Endothelial cell of umbilical vein (primary cell): Measurements from ENCODE around the gene MROH8. TPM values are rescaled to one million over a fixed set of nuclear protein-coding genes. Genes with fewer than 3 reads are reported as not detected.

ENCODE experiments used
- BruUV-seq: library from RNA; stranded (reverse); fragments of 400-500 nt; replicated peaks from 2 replicates; lab custom pipeline; 2021; lab: Mats Ljungman, UMichigan
- CTCF ChIA-PET: fragments of 300-600, 350-600 bp; sonication (Branson Sonifier 250); formaldehyde crosslinking; loops from one replicate; lab custom pipeline; 2021; ENCODE audit warnings: antibody characterized with exemption, inconsistent platforms; lab: Charles Lee
- POLR2A ChIA-PET: fragments of 300-600, 350-600 bp; sonication (Branson Sonifier 250); formaldehyde crosslinking; loops from one replicate; lab custom pipeline; 2021; ENCODE audit warnings: antibody characterized with exemption, inconsistent platforms; lab: Charles Lee
- DNase-seq: peaks from one replicate; pipeline ENCODE4 v3.0.0-alpha.2; 2011; ENCODE audit warnings: low read depth, low spot score
- FAIRE-seq: peaks from 2 replicates; lab custom pipeline; 2011; peaks lifted over from hg19 to GRCh38; lab: Jason Lieb, UNC
- H2AFZ ChIP-seq: 2 replicates; pipeline ENCODE4 v1.6.0; 2012; ENCODE audit warnings: low read depth, low read length, control low read depth, inconsistent platforms
- H3K27ac ChIP-seq: 2 replicates; pipeline ENCODE4 v1.5.1; 2011; ENCODE audit warnings: low read depth, mild to moderate bottlenecking, control low read depth, low read length, moderate library complexity; ENCODE audit not compliant: insufficient read depth
- H3K27me3 ChIP-seq, 2 experiments: 2 replicates each; pipeline versions ENCODE4 v1.6.0 to v1.6.1; 2011; ENCODE audit warnings: low read length in 2 of 2, mixed read lengths in 1 of 2; ENCODE audit not compliant: control insufficient read depth in 2 of 2, insufficient read depth in 2 of 2
- H3K36me3 ChIP-seq, 2 experiments: 2 replicates in 1 of 2; 3 replicates in 1 of 2; pipeline ENCODE4 v1.5.1; 2011; ENCODE audit warnings: low read length in 2 of 2, mild to moderate bottlenecking in 1 of 2, moderate library complexity in 1 of 2; ENCODE audit not compliant: control insufficient read depth in 2 of 2, insufficient read depth in 2 of 2; ENCODE audit errors: extremely low read depth in 1 of 2
- H3K4me1 ChIP-seq: 3 replicates; pipeline ENCODE4 v1.5.1; 2011; ENCODE audit warnings: mild to moderate bottlenecking, low read length; ENCODE audit not compliant: control insufficient read depth, insufficient read depth; ENCODE audit errors: extremely low read depth
- H3K4me2 ChIP-seq: 2 replicates; pipeline ENCODE4 v1.6.1; 2011; ENCODE audit warnings: low read length, control low read depth, mixed read lengths; ENCODE audit not compliant: insufficient read depth
- H3K4me3 ChIP-seq, 3 experiments: fragments of 200-600 bp in 1 of 3; sonication (generic), shearing (Covaris generic) in 1 of 3; replicated peaks in 1 of 3; 2 replicates each; pipeline ENCODE4 v1.5.1; 2011 to 2016; ENCODE audit warnings: control low read depth in 3 of 3, low read length in 3 of 3, mild to moderate bottlenecking in 2 of 3, inconsistent platforms in 1 of 3, low read depth in 1 of 3, moderate library complexity in 1 of 3; ENCODE audit not compliant: insufficient read depth in 1 of 3
- H3K79me2 ChIP-seq: 2 replicates; pipeline ENCODE4 v1.6.0; 2012; ENCODE audit warnings: low read length, inconsistent platforms; ENCODE audit not compliant: control insufficient read depth, insufficient read depth
- H3K9ac ChIP-seq: replicated peaks from 2 replicates; pipeline ENCODE3; 2011; ENCODE audit warnings: low read length, control low read depth; ENCODE audit not compliant: insufficient read depth; ENCODE audit errors: extremely low read depth
- H3K9me1 ChIP-seq: replicated peaks from 3 replicates; pipeline ENCODE4 v1.6.0; 2011; ENCODE audit warnings: mild to moderate bottlenecking, low read length; ENCODE audit not compliant: control insufficient read depth, insufficient read depth; ENCODE audit errors: extremely low read depth
- H3K9me3 ChIP-seq: replicated peaks from 2 replicates; pipeline ENCODE4 v1.5.1; 2012; ENCODE audit warnings: low read length, inconsistent platforms; ENCODE audit not compliant: control insufficient read depth, insufficient read depth
- H4K20me1 ChIP-seq: replicated peaks from 2 replicates; pipeline ENCODE3; 2011; ENCODE audit warnings: mild to moderate bottlenecking, low read length; ENCODE audit not compliant: control insufficient read depth, insufficient read depth; ENCODE audit errors: extremely low read depth
- CTCF ChIP-seq, 2 donors: IDR thresholded peaks; 1 replicate in 1 of 2; 2 replicates in 1 of 2; pipeline ENCODE4 v1.5.1; 2011; ENCODE audit warnings: low read length in 2 of 2, mild to moderate bottlenecking in 2 of 2, moderate library complexity in 2 of 2, control low read depth in 1 of 2, inconsistent platforms in 1 of 2, low read depth in 1 of 2; ENCODE audit not compliant: insufficient read depth in 1 of 2; ENCODE audit errors: extremely low read depth in 1 of 2
- EZH2 ChIP-seq: IDR thresholded peaks from 2 replicates; pipeline ENCODE4 v1.6.1; 2012; ENCODE audit warnings: borderline replicate concordance, low read depth, mild to moderate bottlenecking, moderate library complexity, low read length, inconsistent platforms; ENCODE audit not compliant: severe bottlenecking
- FOS ChIP-seq: IDR thresholded peaks from 2 replicates; pipeline ENCODE4 v1.6.1; 2011; ENCODE audit warnings: mild to moderate bottlenecking, low read length, moderate library complexity, borderline replicate concordance; ENCODE audit not compliant: insufficient read depth
- GATA2 ChIP-seq: IDR thresholded peaks from 2 replicates; pipeline ENCODE4 v1.7.0; 2011; ENCODE audit warnings: low read depth, mild to moderate bottlenecking, moderate library complexity, mixed read lengths, low read length; ENCODE audit not compliant: insufficient read length, insufficient read depth
- JUN ChIP-seq: IDR thresholded peaks from 2 replicates; pipeline ENCODE4 v1.6.1; 2011; ENCODE audit warnings: borderline replicate concordance, low read depth; ENCODE audit not compliant: insufficient read length, insufficient read depth
- MYC ChIP-seq: IDR thresholded peaks from one replicate; pipeline ENCODE4 v1.6.1; 2011; ENCODE audit warnings: mild to moderate bottlenecking, low read depth, low read length
- POLR2A ChIP-seq: IDR thresholded peaks from 2 replicates; pipeline ENCODE4 v1.6.1; 2012; ENCODE audit warnings: low read depth, mild to moderate bottlenecking, control low read depth, low read length
- POLR2AphosphoS5 ChIP-seq: IDR thresholded peaks from 2 replicates; pipeline ENCODE4 v1.6.1; 2012; ENCODE audit warnings: low read depth, mild to moderate bottlenecking, control low read depth, low read length, moderate library complexity; ENCODE audit not compliant: insufficient read depth
- dilution Hi-C: fragments of 300-500 bp; cut with MboI; formaldehyde crosslinking; loops from one replicate; pipeline ENCODE4 v1.15.0; 2019; ENCODE audit warnings: low sequenced_read_pairs; ENCODE audit not compliant: extremely low pct_ligation_motif_present
- intact Hi-C: fragments of 100-400 bp; cut with micrococcal nuclease; formaldehyde crosslinking; loops from one replicate; pipeline ENCODE4 v1.10.0; 2022
- polyA plus RNA-seq, 4 experiments: library from polyadenylated mRNA; depleted of rRNA in 3 of 4; stranded (reverse) in 3 of 4; unstranded in 1 of 4; fragments of >200 nt; gene quantifications; 2 replicates each; pipeline versions ENCODE4 v1.2.1 to v1.2.3, GENCODE V29; 2011 to 2012; ENCODE audit warnings: missing spikeins in 1 of 4
- total RNA-seq: library from RNA; stranded (reverse); gene quantifications from 2 replicates; pipeline ENCODE4 v1.2.3, GENCODE V29; 2021
- TF ChIP-seq, protein P1 (sequence below): IDR thresholded peaks from 2 replicates; pipeline ENCODE4 v1.6.1; 2011; ENCODE audit not compliant: insufficient read depth, insufficient read length

The MROH8 gene
- total and polyA plus RNA-seq, 2 donors (not counting 3 experiments of a cell fraction or from before 2014, with no cell fraction given): 1.3 to 1.5 TPM

DNA sequence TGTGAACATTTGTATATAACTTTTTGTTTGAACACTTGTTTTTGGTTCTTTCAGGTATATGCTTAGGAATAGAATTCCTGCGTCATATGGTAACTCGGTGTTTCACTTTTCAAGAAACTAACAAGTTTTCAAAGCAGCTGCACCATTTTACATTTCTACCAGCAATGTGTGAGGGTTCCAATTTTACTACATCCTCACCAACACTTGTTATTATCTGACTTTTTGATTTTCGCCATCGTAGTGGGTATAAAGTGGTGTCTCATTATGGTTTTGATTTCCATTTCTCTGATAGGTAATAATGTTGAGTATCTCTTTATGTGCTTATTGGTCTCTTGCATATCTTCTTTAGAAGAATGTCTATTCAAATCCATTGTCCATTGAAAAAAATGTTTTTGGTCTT, 39.6 kb upstream of the MROH8 start:
- no peak overlapping the region for H3K27ac ChIP-seq
- TF ChIP-seq CTCF (IDR thresholded peaks at IDR 0.05; ENCODE audit: extremely low read depth in 1 of 2, insufficient read depth in 1 of 2, low read depth in 1 of 2, low read length in 2 of 2) (no peak), MYC (no peak), FOS (no peak), EZH2 (no peak), POLR2A (no peak), GATA2 (no peak), JUN (no peak), POLR2AphosphoS5 (no peak)
- TF ChIP-seq, protein P1, sequence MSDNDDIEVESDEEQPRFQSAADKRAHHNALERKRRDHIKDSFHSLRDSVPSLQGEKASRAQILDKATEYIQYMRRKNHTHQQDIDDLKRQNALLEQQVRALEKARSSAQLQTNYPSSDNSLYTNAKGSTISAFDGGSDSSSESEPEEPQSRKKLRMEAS: no peak
- dilution Hi-C loops: no loop called here

More for the DNA sequence above, 39.6 kb upstream of the MROH8 start:
- DNase-seq: no peak
- no peak overlapping the region for H3K4me3 ChIP-seq
- H3K79me2 ChIP-seq: peaks cover 14% of the 10 kb centered on the region
- H3K9me1 ChIP-seq: no peaks in the 10 kb centered on the region
- no peak overlapping the region for H2AFZ ChIP-seq
- no peaks in the 10 kb centered on the region for H3K4me1 ChIP-seq
- no TSS peak for BruUV-seq
- CTCF ChIA-PET: no interaction called here
- H3K4me2 ChIP-seq: no peak overlapping the region
- no peaks in the 10 kb centered on the region for H4K20me1 ChIP-seq
- FAIRE-seq: no peak
- POLR2A ChIA-PET: no interaction called here
- peaks cover 15 to 30% of the 10 kb centered on the region in 2 experiments for H3K36me3 ChIP-seq
- no peaks in the 10 kb centered on the region for H3K27me3 ChIP-seq
- intact Hi-C loops: no loop called here
- no peaks in the 10 kb centered on the region for H3K9me3 ChIP-seq
- H3K9ac ChIP-seq: no peak overlapping the region
